HG03097 (cell line): ENCODE results near the gene CRTC3.
A peak's percentile ranks its signal among the peaks of the same experiment; 100 is the strongest.
"Not testable (repeated sequence)": the region's sequence is repeated elsewhere in the genome, so short reads cannot be mapped to it uniquely, and the experiment has no call there.

Source experiments
- ATAC-seq: cut with Tn5 transposase; IDR thresholded peaks from one replicate; pipeline ENCODE4 v1.9.1; 2021; ENCODE audit not compliant: unreplicated experiment, low FRiP score

The CRTC3 gene

GRCh38 chr15:90667073-90667754 is 137.5 kb downstream of the CRTC3 start:
- ATAC-seq = no peak

DNA sequence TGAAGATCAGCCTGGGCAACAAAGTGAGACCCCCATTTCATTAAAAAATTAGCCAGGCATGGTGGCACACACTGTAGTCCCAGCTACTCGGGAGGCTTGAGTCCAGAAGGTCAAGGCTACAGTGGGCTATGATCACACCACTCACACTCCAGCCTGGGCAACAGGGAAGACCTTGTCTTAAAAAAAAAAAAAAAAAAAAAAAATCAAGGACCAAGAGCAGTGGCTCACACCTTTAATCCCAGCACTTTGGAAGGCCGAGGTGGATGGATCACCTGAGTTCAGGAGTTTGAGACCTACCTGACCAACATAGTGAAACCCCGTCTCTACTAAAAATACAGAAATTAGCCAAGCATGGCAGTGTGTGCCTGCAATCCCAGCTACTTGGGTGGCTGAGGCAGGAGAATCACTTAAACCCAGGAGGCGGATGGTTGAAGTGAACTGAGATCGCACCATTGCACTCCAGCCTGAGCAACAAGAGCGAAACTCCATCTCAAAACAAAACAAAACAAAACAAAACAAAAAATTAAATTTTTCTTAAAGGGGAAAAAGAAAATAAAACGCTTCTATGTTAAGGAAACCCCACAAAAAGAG is 138.1 kb downstream of the CRTC3 start:
- not testable (repeated sequence) for ATAC-seq

DNA sequence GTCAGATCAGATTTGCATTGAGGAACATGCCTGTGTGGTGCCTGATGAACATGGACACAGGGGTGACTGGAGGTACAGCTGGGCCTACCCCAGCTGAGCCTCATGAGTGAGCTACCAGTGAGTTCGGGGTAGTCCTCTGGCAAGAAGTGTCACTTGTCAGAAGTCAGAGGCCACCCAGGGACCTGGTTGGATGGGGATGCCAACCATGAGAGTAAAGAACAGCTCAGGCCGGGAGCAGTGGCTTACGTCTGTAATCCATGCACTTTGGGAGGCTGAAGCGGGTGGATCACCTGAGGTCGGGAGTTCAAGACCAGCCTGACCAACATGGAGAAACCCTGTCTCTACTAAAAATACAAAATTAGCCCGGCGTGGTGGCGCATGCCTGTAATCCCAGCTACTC is 140.9 kb downstream of the CRTC3 start:
- ATAC-seq = not testable (repeated sequence)

GRCh38 chr15:90671216-90671615 is 141.5 kb downstream of the CRTC3 start:
- ATAC-seq = no peak

DNA sequence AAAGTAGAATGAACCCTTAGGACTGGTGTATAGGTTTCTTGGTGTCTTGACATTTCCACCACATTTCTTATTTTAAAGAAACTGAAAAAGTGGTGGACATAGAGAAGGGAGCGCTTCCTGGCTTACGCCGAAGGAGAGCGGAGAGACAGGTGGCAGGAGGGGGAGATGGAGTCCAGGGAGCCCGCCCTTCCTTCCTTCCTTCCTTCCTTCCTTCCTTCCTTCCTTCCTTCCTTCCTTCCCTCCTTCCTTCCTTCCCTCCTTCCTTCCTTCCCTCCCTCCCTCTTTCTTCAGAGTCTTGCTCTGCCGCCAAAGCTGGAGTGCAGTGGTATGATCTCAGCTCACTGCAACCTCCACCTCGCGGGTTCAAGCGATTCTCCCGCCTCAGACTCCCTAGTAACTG is 143.6 kb downstream of the CRTC3 start:
- ATAC-seq = not testable (repeated sequence)

GRCh38 chr15:90674476-90674875 is 144.8 kb downstream of the CRTC3 start:
- ATAC-seq = no peak

GRCh38 chr15:90675464-90675863 is 145.7 kb downstream of the CRTC3 start:
- no peak for ATAC-seq

DNA sequence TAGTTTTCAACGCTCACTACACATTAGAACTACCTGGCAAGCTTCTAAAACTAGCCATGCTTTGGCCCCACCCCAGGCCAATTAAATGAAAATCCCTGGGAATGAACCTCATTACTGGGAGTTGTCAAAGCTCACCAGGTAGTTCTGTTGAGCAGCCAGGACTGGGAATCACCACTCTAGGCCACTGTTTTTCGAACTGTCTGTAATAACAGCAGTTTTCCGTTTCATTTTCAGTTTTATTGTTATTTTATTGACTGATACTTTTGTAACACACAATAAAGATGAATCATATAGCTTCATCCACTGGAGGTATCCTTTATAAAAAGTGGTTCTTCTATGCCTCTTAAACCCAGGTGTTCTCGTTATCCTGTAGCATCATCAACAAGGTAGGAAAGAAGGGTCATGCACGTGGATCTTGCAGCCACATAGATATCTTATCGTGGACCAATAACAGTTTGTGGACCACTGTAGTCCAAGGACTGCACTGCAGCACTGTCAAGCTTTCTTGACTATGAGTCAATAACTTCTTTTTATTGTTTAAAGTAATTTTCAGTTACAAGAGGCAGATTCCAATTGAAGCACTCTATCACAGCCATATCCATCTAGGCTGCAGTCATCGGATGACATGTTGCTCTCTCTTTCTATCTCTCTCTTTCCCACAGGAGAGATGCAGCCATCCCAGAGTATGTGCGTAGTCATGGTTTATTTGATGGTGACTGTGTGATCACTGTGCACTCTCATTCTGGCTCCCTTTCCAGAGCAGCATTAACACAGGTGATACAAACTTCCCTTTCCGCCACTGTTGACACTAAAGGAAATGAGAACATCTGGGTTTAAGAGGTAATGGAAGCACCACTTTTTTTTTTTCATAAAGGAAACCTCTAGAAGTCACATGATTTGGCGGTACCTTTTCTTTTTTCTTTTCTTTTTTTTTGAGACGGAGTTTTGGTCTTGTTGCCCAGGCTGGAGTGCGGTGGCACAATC is 148.4 kb downstream of the CRTC3 start:
- ATAC-seq = no peak

DNA sequence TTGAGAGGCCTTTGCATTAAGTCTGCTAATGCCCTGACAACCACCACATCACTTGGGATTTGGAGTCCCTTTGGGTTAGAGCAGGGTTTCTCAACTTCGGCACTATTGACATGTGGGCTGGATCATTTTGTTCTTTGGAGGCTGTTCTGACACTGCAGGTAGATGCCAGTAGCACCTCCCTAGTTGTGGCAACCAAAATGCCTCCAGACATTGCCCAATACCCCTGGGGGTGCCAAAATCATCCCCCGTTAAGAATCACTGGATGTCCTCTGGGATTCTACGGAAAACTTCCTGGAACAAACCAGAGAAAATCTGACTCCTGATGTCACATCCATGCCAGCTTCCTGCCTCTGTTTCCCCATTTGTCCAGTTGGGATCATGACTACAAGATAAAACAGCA is 150.2 kb downstream of the CRTC3 start:
- ATAC-seq = no peak

DNA sequence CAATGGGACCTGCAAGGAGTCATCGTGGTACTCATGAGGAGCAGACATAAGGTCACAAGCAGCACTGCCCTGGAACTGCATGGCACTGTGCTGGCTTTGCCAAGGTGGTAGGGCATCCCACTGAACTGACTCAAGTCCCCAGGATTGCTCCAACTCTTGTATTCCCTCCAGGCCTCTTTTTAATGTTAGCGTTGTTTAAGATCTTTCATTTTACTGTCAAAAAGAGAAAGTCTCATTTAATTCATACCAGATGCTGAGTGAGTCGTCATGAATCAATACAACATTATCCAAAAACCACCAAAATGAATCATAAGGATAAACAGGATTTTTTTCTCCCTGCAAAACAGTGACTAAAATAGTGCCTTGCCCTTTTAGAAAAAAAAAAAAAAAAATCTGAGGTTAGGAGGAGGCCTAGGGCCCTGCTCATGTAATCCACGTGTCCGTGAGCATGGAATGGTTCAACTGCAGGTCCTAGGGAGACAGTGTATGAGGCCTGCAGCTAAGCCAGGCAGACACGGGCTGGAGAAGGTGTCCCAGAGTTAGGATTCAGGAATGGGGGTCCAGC is 150.7 kb downstream of the CRTC3 start:
- no peak for ATAC-seq

GRCh38 chr15:90681056-90681455 is 151.3 kb downstream of the CRTC3 start:
- ATAC-seq = no peak

DNA sequence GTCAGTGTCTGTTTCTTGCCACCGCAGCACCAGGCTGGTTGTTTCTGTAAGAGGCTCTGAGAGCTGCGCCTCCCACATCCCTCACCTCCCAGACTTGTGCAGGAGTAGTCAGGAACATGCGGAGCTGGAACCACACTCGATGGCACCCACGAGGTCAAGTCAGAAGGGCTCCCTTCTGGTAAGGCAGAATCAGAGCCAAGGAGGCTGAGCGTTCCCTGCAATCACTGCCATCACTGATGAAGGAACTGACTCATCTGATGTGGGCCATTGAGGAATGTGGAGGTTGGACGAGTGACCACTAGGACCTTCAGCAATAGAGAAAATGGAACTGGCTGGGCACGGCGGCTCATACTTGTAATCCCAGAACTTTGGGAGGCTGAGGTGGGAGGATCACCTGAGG is 151.8 kb downstream of the CRTC3 start:
- ATAC-seq = no peak

- ATAC-seq = no peak
Observed at GRCh38 chr15:90683371-90683770, 153.6 kb downstream of the CRTC3 start.

DNA sequence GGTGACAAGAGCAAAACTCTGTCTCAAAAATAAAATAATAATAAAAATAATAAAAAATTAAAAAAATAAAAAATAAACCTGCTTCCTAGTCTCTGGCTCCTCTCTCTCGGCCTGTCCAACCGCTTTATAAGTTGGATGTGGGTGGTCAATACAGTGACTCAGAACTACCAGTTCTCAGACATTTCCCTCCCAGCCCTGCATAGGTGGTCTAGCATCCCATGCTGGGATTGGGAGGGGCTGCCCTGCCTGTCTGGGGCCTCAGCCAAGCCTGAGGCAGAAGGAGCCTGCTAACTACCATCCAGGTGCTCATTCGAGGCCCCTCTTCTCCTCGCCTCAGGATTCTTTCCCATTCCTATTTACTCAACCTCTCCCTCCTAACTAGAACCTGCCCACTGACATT is 154.2 kb downstream of the CRTC3 start:
- no peak for ATAC-seq

DNA sequence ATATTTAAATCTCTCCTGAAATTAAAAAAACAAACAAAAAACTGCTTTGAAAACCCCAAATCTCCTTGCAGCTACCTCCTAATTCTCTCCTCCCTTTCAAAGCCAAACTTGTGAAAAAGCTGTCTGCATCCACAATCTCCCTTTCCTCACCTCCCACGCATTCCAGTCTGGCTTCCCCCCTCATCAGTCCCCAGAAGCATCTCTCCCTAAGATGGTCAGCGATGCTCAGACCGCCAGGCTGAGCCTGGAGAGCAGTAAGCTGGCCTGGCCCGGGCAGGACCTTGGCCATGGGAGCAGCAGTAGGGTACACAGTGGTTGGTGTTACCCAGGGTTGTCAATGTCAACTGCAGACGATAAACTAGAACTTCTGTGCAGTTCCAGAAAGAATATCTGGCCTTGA is 154.6 kb downstream of the CRTC3 start:
- no peak for ATAC-seq

DNA sequence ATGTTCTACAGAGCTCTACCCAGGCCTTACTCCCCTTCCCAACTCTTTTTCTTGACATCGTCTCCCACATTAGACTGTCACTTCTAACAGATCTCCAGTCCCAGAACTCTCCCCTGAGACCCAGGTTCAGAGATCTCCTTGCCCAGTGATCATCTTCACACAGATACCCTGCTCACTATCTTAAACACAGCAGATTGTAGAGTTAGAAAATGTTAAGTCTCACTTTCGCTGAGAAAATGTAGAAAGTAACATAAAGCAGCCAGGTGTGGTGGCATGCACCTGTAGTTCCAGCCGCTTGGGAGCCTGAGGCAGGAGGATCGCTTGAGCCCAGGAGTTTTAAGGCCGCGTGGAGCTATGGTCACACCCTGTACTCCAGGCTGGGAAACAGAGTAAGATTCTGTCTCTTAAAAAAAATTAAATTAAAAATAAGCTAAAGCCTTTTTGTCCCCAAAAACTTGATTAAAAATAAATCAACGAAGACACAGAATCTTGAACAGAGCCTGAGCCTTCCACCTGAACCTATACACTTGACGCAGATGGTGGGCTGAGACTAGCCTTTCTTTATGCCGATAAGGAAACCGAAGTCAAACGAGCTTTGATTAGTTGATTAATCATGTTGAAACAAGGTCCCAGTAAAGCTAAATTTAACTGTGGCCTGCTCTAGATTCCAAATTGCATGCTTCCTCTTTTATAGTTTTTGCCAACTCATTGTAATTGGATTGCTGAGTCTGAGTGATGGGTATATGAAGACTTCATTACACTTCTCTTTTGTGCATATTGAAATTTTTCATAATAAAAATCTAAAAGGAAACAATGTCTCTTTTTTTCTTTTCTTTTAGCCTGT is 156.1 kb downstream of the CRTC3 start:
- ATAC-seq = peak; percentile 21

- ATAC-seq = peak; percentile 69
Observed at GRCh38 chr15:90686435-90687218, 156.9 kb downstream of the CRTC3 start.

GRCh38 chr15:90689326-90689961 is 159.7 kb downstream of the CRTC3 start:
- ATAC-seq = not testable (repeated sequence)

GRCh38 chr15:90690585-90690984 is 160.9 kb downstream of the CRTC3 start:
- no peak for ATAC-seq
